Thyroid gland (tissue), 4 donors: ENCODE measurements around the gene PLXNA4.

Experiments
- POLR2A ChIP-seq, 2 donors: fragments of 450-650 bp; IDR thresholded peaks; one replicate each; pipeline ENCODE4 v1.6.1; 2017; ENCODE audit warnings: antibody characterized with exemption in 2 of 2, mild to moderate bottlenecking in 2 of 2, moderate library complexity in 1 of 2
- TF ChIP-seq, protein P1 (sequence below), 6 experiments: fragments of 200-600 bp in 3 of 6; fragments of 450-650 bp in 3 of 6; sonication (generic) in 3 of 6; IDR thresholded peaks; one replicate each; pipeline ENCODE4 v1.5.1; 2016 to 2019; ENCODE audit warnings: antibody characterized with exemption in 6 of 6, mild to moderate bottlenecking in 2 of 6, inconsistent platforms in 1 of 6, moderate library complexity in 1 of 6

GRCh38 chr7:132614428-132615318 is 38.4 kb upstream of the PLXNA4 start:
- TF ChIP-seq, protein P1, sequence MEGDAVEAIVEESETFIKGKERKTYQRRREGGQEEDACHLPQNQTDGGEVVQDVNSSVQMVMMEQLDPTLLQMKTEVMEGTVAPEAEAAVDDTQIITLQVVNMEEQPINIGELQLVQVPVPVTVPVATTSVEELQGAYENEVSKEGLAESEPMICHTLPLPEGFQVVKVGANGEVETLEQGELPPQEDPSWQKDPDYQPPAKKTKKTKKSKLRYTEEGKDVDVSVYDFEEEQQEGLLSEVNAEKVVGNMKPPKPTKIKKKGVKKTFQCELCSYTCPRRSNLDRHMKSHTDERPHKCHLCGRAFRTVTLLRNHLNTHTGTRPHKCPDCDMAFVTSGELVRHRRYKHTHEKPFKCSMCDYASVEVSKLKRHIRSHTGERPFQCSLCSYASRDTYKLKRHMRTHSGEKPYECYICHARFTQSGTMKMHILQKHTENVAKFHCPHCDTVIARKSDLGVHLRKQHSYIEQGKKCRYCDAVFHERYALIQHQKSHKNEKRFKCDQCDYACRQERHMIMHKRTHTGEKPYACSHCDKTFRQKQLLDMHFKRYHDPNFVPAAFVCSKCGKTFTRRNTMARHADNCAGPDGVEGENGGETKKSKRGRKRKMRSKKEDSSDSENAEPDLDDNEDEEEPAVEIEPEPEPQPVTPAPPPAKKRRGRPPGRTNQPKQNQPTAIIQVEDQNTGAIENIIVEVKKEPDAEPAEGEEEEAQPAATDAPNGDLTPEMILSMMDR (IDR thresholded peaks at IDR 0.05), result peak in 1 of 6 experiments; percentile 20
- no peak for TF ChIP-seq POLR2A (IDR thresholded peaks at IDR 0.05)
